NB4 (cell line): ENCODE data around the gene RPAP2.

Experiments used
- CTCF ChIP-seq: IDR thresholded peaks from one replicate; pipeline ENCODE4 v1.5.1; 2012; ENCODE audit warnings: low read depth, low read length
- POLR2A ChIP-seq: IDR thresholded peaks from 2 replicates; pipeline ENCODE4 v1.6.1; 2011; ENCODE audit warnings: mild to moderate bottlenecking; ENCODE audit not compliant: insufficient read length; ENCODE audit errors: extremely low read depth

- TF ChIP-seq CTCF (no peak), POLR2A (no peak)
These were observed 44.2 kb downstream of the RPAP2 start for GRCh38 chr1:92343061-92343460.
